ENCODE measurements around the gene SPATA33. TPM values are rescaled to one million over a fixed set of nuclear protein-coding genes. Genes with fewer than 3 reads are reported as not detected.

The SPATA33 gene
- total RNA-seq, 1 donor from 2014 or later, result 8.5 TPM

GRCh38 chr16:89716916-89717687 lies 59.5 kb downstream of the SPATA33 start:
- Mint-ChIP-seq H3K36me3 (ENCODE audit: low read depth) (peaks cover 2% of the 10 kb centered on the region), H3K4me3 (no peak overlapping the region), H3K9me3 (no peaks in the 10 kb centered on the region), H3K27me3 (no peaks in the 10 kb centered on the region), H3K4me1 (peaks cover 11% of the 10 kb centered on the region), H3K27ac (no peak overlapping the region)
- CTCF ChIA-PET, result interaction anchor here (0.7 kb wide), 1 partner anchor 11 kb away, joined by 3 read pairs; no protein-coding TSS in a partner anchor
- TF ChIP-seq, protein P1, sequence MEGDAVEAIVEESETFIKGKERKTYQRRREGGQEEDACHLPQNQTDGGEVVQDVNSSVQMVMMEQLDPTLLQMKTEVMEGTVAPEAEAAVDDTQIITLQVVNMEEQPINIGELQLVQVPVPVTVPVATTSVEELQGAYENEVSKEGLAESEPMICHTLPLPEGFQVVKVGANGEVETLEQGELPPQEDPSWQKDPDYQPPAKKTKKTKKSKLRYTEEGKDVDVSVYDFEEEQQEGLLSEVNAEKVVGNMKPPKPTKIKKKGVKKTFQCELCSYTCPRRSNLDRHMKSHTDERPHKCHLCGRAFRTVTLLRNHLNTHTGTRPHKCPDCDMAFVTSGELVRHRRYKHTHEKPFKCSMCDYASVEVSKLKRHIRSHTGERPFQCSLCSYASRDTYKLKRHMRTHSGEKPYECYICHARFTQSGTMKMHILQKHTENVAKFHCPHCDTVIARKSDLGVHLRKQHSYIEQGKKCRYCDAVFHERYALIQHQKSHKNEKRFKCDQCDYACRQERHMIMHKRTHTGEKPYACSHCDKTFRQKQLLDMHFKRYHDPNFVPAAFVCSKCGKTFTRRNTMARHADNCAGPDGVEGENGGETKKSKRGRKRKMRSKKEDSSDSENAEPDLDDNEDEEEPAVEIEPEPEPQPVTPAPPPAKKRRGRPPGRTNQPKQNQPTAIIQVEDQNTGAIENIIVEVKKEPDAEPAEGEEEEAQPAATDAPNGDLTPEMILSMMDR (IDR thresholded peaks at IDR 0.05), result no peak
- intact Hi-C loops (cut with micrococcal nuclease), result no loop called here
- POLR2A ChIA-PET, result interaction anchor here (0.7 to 0.8 kb wide), 2 partner anchors 17 to 833 kb away, joined by 3 to 8 read pairs; no protein-coding TSS in a partner anchor
- no peak for DNase-seq
- no peak for ATAC-seq (ENCODE audit: low read depth)

GRCh38 chr16:89717688-89718505 lies 60.3 kb downstream of the SPATA33 start:
- H3K9me3 Mint-ChIP-seq, result no peaks in the 10 kb centered on the region
- TF ChIP-seq, protein P1 (IDR thresholded peaks at IDR 0.05), result no peak

More at GRCh38 chr16:89717688-89718505, 60.3 kb downstream of the SPATA33 start:
- DNase-seq (no peak), ATAC-seq (ENCODE audit: low read depth) (no peak)
- peaks cover 8% of the 10 kb centered on the region for H3K36me3 Mint-ChIP-seq (ENCODE audit: low read depth)
- H3K27me3 Mint-ChIP-seq, result no peaks in the 10 kb centered on the region
- CTCF ChIA-PET, result no interaction called here
- H3K4me3 Mint-ChIP-seq, result no peak overlapping the region
- intact Hi-C loops (cut with micrococcal nuclease), result no loop called here
- H3K27ac Mint-ChIP-seq, result no peak overlapping the region
- peaks cover 19% of the 10 kb centered on the region for H3K4me1 Mint-ChIP-seq
- POLR2A ChIA-PET, result interaction anchor here (0.6 to 0.8 kb wide), 3 partner anchors 153 to 834 kb away, joined by 3 to 10 read pairs (median 3); partner anchors contain the start of gene TCF25

Other genes with a start within 250 kb of the SPATA33 start
- gene ANKRD11, start 167.3 kb upstream of the SPATA33 start, total RNA-seq, result 216 and 243 TPM in 2 replicates
- 84.7 and 102 TPM in 2 replicates for gene SPG7, start 149.4 kb upstream of the SPATA33 start, total RNA-seq
- gene RPL13, start 97.2 kb upstream of the SPATA33 start, total RNA-seq, result 3,566 and 4,063 TPM in 2 replicates
- 2.0 and 2.7 TPM in 2 replicates for gene CPNE7, start 82.1 kb upstream of the SPATA33 start, total RNA-seq
- not detected in 2 replicates for gene DPEP1, start 44.2 kb upstream of the SPATA33 start, total RNA-seq
- 89.8 and 98.7 TPM in 2 replicates for gene CHMP1A, start 128 bp upstream of the SPATA33 start, total RNA-seq
- gene CDK10, start 28.9 kb downstream of the SPATA33 start, total RNA-seq, result 67.9 and 76.1 TPM in 2 replicates
- gene SPATA2L, start 43.9 kb downstream of the SPATA33 start, total RNA-seq, result 6.9 and 7.0 TPM in 2 replicates
- gene VPS9D1, start 63.1 kb downstream of the SPATA33 start, total RNA-seq, result 6.6 and 7.4 TPM in 2 replicates
- 43.8 and 52.0 TPM in 2 replicates for gene ZNF276, start 63.7 kb downstream of the SPATA33 start, total RNA-seq
- 27.7 and 33.7 TPM in 2 replicates for gene FANCA, start 158.8 kb downstream of the SPATA33 start, total RNA-seq
- 0.46 and 1.2 TPM in 2 replicates for gene SPIRE2, start 170.6 kb downstream of the SPATA33 start, total RNA-seq
- 256 and 273 TPM in 2 replicates for gene TCF25, start 215.8 kb downstream of the SPATA33 start, total RNA-seq

Data from activated B cell treated with CpG ODN at 0.5 μM for 24 hours (primary cell).